Measurements from ENCODE around the gene CNTRL.

CNTRL gene

DNA sequence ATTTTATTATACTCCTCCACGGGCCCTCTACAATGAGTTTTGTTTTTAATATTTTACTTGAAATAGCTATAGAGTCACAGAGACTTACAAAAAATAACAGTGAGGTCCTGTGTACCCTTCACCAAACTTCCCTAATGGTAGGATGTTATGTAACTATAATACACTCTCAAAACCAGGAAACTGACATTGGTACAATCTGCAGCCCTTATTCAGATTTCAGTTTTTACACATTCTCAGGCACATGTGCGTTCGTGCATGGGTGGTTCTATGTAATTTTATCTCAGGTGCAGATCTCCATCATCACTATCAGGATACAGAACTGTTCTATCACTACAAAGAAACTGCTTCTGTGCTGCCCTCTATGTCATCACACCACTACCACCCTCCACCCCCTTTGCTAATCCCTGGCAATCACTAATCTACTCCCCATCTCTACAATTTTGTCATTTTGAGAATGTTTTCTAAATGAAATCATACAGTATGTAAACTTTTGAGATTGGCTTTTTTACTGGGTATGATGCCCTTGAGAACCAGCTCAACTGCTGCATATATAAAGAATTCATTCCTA is 110.5 kb downstream of the CNTRL start:
- TF ChIP-seq, protein P1, sequence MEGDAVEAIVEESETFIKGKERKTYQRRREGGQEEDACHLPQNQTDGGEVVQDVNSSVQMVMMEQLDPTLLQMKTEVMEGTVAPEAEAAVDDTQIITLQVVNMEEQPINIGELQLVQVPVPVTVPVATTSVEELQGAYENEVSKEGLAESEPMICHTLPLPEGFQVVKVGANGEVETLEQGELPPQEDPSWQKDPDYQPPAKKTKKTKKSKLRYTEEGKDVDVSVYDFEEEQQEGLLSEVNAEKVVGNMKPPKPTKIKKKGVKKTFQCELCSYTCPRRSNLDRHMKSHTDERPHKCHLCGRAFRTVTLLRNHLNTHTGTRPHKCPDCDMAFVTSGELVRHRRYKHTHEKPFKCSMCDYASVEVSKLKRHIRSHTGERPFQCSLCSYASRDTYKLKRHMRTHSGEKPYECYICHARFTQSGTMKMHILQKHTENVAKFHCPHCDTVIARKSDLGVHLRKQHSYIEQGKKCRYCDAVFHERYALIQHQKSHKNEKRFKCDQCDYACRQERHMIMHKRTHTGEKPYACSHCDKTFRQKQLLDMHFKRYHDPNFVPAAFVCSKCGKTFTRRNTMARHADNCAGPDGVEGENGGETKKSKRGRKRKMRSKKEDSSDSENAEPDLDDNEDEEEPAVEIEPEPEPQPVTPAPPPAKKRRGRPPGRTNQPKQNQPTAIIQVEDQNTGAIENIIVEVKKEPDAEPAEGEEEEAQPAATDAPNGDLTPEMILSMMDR (IDR thresholded peaks at IDR 0.05) = no peak
- no peak overlapping the region for H3K4me3 ChIP-seq
- no peak for DNase-seq (ENCODE audit: low spot score)
- H3K27ac ChIP-seq = no peak overlapping the region

DNA sequence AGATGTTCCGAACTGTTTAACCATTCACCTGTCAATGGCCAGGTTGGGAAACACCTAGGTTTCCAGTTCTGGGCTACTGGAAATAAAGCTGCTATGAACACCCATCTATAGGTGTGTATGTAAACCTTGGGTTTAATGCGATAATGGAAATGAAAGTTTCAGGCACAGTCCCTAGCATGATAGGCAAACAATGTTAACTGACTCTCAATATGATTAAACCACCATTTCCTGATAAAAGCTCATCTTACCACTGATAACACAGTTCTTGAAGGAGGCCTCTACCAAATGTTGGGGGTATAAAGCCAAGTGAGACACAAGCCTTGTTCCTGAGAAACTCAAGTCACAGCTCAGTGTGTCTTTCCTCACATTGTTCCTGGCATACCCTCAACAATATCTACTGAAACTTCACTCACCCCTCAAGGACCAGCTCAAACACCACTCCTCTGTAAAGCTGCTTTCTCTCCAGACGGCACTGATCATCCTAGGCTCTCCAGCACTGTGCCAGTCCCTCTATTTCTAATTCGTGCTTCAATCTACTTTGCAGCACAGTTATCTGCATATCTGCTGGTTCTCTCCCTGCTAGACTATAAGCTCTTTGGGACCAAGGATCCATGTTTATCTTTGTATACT is 111.1 kb downstream of the CNTRL start:
- Histone ChIP-seq H3K27ac (no peak overlapping the region), H3K4me3 (no peak overlapping the region)
- TF ChIP-seq, protein P1 (IDR thresholded peaks at IDR 0.05) = no peak
- no peak for DNase-seq (ENCODE audit: low spot score)

DNA sequence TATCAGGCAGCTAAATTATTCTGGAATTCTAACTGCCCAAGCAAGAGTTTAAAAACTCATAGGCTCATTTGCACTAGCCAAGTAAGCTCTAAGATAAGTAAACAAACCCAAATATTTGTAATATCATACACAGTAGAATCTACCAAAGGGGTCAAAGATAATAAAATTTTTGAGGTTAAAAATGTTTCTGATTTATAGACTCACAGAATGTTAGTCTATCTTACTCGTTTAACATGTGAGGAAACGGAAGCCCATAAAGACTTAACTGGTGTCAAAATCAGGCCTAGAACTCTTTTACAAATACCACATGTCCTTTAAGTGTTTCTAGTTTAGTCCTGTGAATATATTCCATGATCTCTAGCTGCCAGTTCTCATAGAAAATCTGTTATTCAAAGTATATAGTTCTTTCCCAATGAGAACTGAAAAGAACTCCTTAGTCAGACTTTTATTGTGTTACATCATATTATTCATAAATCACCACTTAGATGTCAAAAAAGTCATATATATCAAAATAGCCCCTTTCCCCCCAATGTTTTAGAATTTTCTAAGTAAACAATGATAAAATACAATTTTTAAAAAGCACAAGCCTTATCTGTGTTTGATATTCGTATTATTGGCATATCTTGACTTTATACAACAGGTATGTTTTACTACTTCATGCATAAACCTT is 113.0 kb downstream of the CNTRL start:
- no peak overlapping the region for H3K4me3 ChIP-seq
- DNase-seq (ENCODE audit: low spot score) = no peak
- TF ChIP-seq, protein P1 (IDR thresholded peaks at IDR 0.05) = no peak
- no peak overlapping the region for H3K27ac ChIP-seq

DNA sequence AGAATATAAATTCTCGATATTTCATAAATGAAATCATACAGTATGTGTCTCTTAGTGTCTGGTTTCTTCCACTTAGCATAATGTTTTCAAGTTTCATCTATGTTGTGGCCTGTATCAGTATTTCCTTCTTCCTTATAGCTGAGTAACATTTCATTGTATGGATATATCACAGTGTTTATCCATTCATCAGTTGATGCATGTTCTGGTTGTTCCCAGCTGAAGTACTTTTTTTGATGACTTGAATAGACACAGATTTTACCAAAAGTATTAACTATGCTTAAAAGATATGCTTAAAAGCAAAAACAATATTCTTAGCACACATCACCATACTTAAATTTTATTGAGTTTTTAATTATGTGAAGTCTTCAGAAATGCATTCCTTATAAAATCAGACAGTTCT is 114.3 kb downstream of the CNTRL start:
- Histone ChIP-seq H3K27ac (no peak overlapping the region), H3K4me3 (no peak overlapping the region)
- DNase-seq (ENCODE audit: low spot score) = no peak
- TF ChIP-seq, protein P1 (IDR thresholded peaks at IDR 0.05) = no peak

DNA sequence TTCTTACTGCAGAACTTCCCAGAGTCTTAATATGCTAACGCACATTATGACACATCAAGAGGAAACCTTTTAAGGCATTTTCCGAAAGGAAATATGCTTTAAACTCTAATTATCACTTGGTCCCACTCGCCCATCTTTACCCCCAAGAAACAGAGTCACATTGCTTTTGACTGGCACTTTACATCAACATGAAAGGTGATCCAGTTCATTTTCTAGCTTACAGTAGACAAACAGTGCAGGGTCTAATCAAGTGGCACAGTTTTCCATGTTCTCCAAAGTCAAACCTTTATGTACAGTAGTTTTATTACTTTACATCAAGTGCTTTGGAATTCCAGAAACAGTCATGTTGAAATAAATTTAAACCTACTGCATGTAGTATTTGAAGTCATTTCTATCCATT is 114.9 kb downstream of the CNTRL start:
- TF ChIP-seq, protein P1 (IDR thresholded peaks at IDR 0.05) = no peak
- Histone ChIP-seq H3K4me3 (no peak overlapping the region), H3K27ac (no peak overlapping the region)
- no peak for DNase-seq (ENCODE audit: low spot score)

DNA sequence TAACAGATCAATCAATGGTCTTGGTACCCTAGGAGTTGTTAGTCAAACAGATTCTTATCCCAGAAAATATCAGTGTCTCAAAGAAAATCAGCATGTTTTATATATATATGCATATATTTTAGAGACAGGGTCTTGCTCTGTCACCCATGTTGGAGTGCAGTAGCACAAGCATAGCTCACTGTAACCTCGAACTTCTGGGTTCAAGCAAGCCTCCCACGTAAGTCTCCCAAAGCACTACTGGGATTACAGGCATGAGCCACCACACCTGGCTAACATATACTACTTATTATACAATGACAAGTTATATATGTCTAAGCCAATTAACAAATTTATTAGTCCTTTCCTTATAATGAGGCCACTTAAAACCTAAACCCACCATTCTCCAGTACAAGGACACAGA is 116.5 kb downstream of the CNTRL start:
- H3K27ac ChIP-seq = no peak overlapping the region
- no peak overlapping the region for H3K4me3 ChIP-seq
- TF ChIP-seq, protein P1 (IDR thresholded peaks at IDR 0.05) = no peak
- no peak for DNase-seq (ENCODE audit: low spot score)

DNA sequence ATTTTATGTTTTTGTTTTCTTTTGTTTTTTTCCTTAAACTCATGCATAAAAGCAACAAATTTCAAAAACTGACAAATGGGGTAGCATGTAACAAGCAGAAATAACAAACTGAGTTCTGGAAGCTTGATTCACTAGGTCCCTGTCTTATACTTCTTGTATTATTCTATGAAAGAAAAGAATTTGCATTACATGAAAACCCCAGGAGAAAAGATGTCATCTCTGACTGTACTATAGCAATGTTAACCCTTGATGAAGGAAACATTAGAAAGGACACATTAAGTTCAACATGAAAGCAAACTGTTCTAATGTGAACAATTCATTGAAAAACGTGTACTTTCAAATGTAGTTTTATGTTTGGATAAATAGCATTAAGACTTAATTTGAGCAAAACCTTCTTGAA is 117.8 kb downstream of the CNTRL start:
- TF ChIP-seq, protein P1 (IDR thresholded peaks at IDR 0.05) = no peak
- no peak overlapping the region for H3K27ac ChIP-seq
- DNase-seq (ENCODE audit: low spot score) = no peak
- no peak overlapping the region for H3K4me3 ChIP-seq
